Heart right ventricle (tissue), 16 donors: ENCODE results near the gene ATP6V1B1. TPM values are rescaled to one million over a fixed set of nuclear protein-coding genes. Genes with fewer than 3 reads are reported as not detected.

Experiments used
- ATAC-seq, 8 donors: fragments of 200-7000 bp; cut with Tn5 transposase; one replicate each; pipeline ENCODE4 v1.9.1; 2020; ENCODE audit warnings: mild to moderate bottlenecking in 8 of 8, moderate library complexity in 8 of 8, moderate number of reproducible peaks in 1 of 8
- DNase-seq, 2 donors: peaks; one replicate each; pipeline ENCODE4 v3.0.0-alpha.2; 2020
- H3K27ac ChIP-seq, 10 donors: fragments of 200-600 bp; sonication (generic) in 2 of 10; one replicate each; pipeline versions ENCODE4 v1.5.0 to v1.8.0; 2020 to 2022; ENCODE audit warnings: mild to moderate bottlenecking in 3 of 10
- H3K27me3 ChIP-seq, 7 donors: fragments of 200-600 bp; one replicate each; pipeline ENCODE4 v1.8.0; 2021 to 2022; ENCODE audit warnings: mild to moderate bottlenecking in 2 of 7
- H3K36me3 ChIP-seq, 9 donors: fragments of 200-600 bp; sonication (generic) in 1 of 9; one replicate each; pipeline versions ENCODE4 v1.5.0 to v1.8.0; 2020 to 2022; ENCODE audit warnings: mild to moderate bottlenecking in 2 of 9
- H3K4me1 ChIP-seq, 9 donors: fragments of 200-600 bp; sonication (generic) in 1 of 9; one replicate each; pipeline versions ENCODE4 v1.5.0 to v1.8.0; 2020 to 2022; ENCODE audit warnings: mild to moderate bottlenecking in 4 of 9
- H3K4me3 ChIP-seq, 10 donors: fragments of 200-600 bp; sonication (generic) in 2 of 10; one replicate each; pipeline versions ENCODE4 v1.5.0 to v1.8.0; 2020 to 2022; ENCODE audit warnings: mild to moderate bottlenecking in 7 of 10, moderate library complexity in 2 of 10
- H3K9me3 ChIP-seq, 11 donors: fragments of 200-600 bp in 10 of 11; sonication (generic) in 2 of 11; one replicate each; pipeline versions ENCODE4 v1.5.0 to v1.8.0; 2013 to 2022; ENCODE audit warnings: mild to moderate bottlenecking in 2 of 11, control low read depth in 1 of 11, moderate library complexity in 1 of 11
- CTCF ChIP-seq, 9 donors: fragments of 200-600 bp; sonication (generic) in 2 of 9; IDR thresholded peaks; one replicate each; pipeline versions ENCODE4 v1.5.0 to v1.8.0; 2021 to 2022; ENCODE audit warnings: antibody characterized with exemption in 9 of 9, mild to moderate bottlenecking in 5 of 9, moderate library complexity in 1 of 9
- WGBS, 2 donors: extraction: QIAGEN DNeasy Blood & Tissue Kit; methylation state at CpG; one replicate each; pipeline ENCODE4 v1.1.7; 2013; ENCODE audit warnings: inconsistent platforms in 1 of 2; 5-methylcytosine and 5-hydroxymethylcytosine counted together
- intact Hi-C, 10 donors: fragments of 100-400 bp; cut with DNase I; formaldehyde crosslinking; loops; one replicate each; pipeline versions ENCODE4 v1.11.1 to v1.14.2; 2022
- polyA plus RNA-seq, 2 donors: library from polyadenylated mRNA; stranded (reverse); fragments of 200-250 nt; gene quantifications; one replicate each; pipeline ENCODE4 v1.2.3, GENCODE V29; 2013
- total RNA-seq, 10 donors: library from RNA; stranded (reverse); fragmentation: NEBNext Ultra II Directional in 3 of 10; extraction: Animal tissue kit (Norgen Biotek cat#: 25700) in 3 of 10; gene quantifications; one replicate each; pipeline versions ENCODE4 v1.2.1 to v1.2.4, GENCODE V29; 2021 to 2023
- donor health status: Arrhythmogenic right ventricular cardiomyopathy.
- donor health status: ischemic (EF 13 %, LVEDD 7.1; RV severe dilation, severe dysfunction).
- donor health status: healthy with polysubstance abuse.
- donor health status: DM: no; HTN: yes; CAD: no.
- donor health status: DM: no; HTN: no; CAD: no.
- donor health status: ischemic (EF 25% LVEDD 6.9; RV normal size, moderate dysfunction).
- donor health status: ischemic (EF 25% LVEDD 5.7; RV mildly dilated, moderate dysfunction).
- donor health status: healthy.
- donor health status: DM: yes; HTN: yes; CAD: no.
- donor health status: Ischemic cardiomyopathy.
- donor health status: ischemic (EF 35%, LVEDD 5.7; RV mildly dilated, moderate dysfunction).
- donor health status: nonischemic (EF 11% LVEDD 7.7; RV severe dilation, severe dysfunction).
- donor health status: DM: yes; HTN: yes; CAD: no.
- donor health status: PGD.
- donor health status: ischemic (EF 29% LVEDD 5.4; RV normal size, mild dysfunction).
- donor health status: nonischemic (EF 23%, LVEDD 6.1; RV moderate dilation, normal function).

ATP6V1B1 gene
- total and polyA plus RNA-seq, 12 donors: 0.28 to 6.4 (median 0.88) TPM; not detected in 4

GRCh38 chr2:71001592-71001927, 65.9 kb downstream of the ATP6V1B1 start:
- no peaks in the 10 kb centered on the region for H3K9me3 ChIP-seq
- ATAC-seq: peak in 2 of 8 donors; percentile 4 to 8
- H3K4me1 ChIP-seq: peaks cover 0 to 15% (median 0%) of the 10 kb centered on the region in 9 donors
- intact Hi-C loops: no loop called here
- no peak overlapping the region for H3K27ac ChIP-seq
- 81% methylated on average over 5 of the region's 5 CpGs for WGBS, 2 donors
- TF ChIP-seq CTCF (IDR thresholded peaks at IDR 0.05): no peak
- no peaks in the 10 kb centered on the region for H3K36me3 ChIP-seq
- no peak for DNase-seq
- H3K27me3 ChIP-seq: no peaks in the 10 kb centered on the region
- H3K4me3 ChIP-seq: no peak overlapping the region

- WGBS, 2 donors: 37 to 46% methylated on average over 11 of the region's 11 CpGs
- no peak overlapping the region for H3K27ac ChIP-seq
- no peaks in the 10 kb centered on the region for H3K36me3 ChIP-seq
- ATAC-seq: no peak
- H3K27me3 ChIP-seq: no peaks in the 10 kb centered on the region
- TF ChIP-seq CTCF (IDR thresholded peaks at IDR 0.05): no peak
- intact Hi-C loops: no loop called here
- no peak overlapping the region for H3K4me3 ChIP-seq
- H3K9me3 ChIP-seq: no peaks in the 10 kb centered on the region
- peaks cover 0 to 15% (median 0%) of the 10 kb centered on the region in 9 donors for H3K4me1 ChIP-seq
- DNase-seq: no peak
Observed at GRCh38 chr2:71001981-71002570, 66.4 kb downstream of the ATP6V1B1 start.

- WGBS, 2 donors: 84 to 85% methylated on average over 6 of the region's 6 CpGs
Observed at GRCh38 chr2:71003396-71003795, 67.7 kb downstream of the ATP6V1B1 start.

GRCh38 chr2:71003966-71004755, 68.5 kb downstream of the ATP6V1B1 start:
- Histone ChIP-seq H3K9me3 (no peaks in the 10 kb centered on the region), H3K27me3 (peaks cover 0 to 7% (median 0%) of the 10 kb centered on the region in 7 donors), H3K4me3 (no peak overlapping the region), H3K4me1 (peaks cover 0 to 15% (median 0%) of the 10 kb centered on the region in 9 donors), H3K27ac (no peak overlapping the region), H3K36me3 (no peaks in the 10 kb centered on the region)
- intact Hi-C loops: no loop called here
- no peak for TF ChIP-seq CTCF (IDR thresholded peaks at IDR 0.05)
- ATAC-seq (no peak), DNase-seq (no peak)
- WGBS, 2 donors: 82 to 87% methylated on average over 11 of the region's 11 CpGs

More at GRCh38 chr2:71003396-71003795, 67.7 kb downstream of the ATP6V1B1 start:
- Histone ChIP-seq H3K36me3 (no peaks in the 10 kb centered on the region), H3K9me3 (no peaks in the 10 kb centered on the region), H3K4me3 (no peak overlapping the region), H3K27ac (no peak overlapping the region), H3K27me3 (peaks cover 0 to 3% (median 0%) of the 10 kb centered on the region in 7 donors), H3K4me1 (peaks cover 0 to 15% (median 0%) of the 10 kb centered on the region in 9 donors)
- intact Hi-C loops: no loop called here
- DNase-seq (no peak), ATAC-seq (no peak)
- TF ChIP-seq CTCF (IDR thresholded peaks at IDR 0.05): no peak
